Endothelial cell (in vitro differentiated cells): ENCODE data around the gene CDKN3. TPM values are rescaled to one million over a fixed set of nuclear protein-coding genes. Genes with fewer than 3 reads are reported as not detected.
"Not testable (repeated sequence)": the region's sequence is repeated elsewhere in the genome, so short reads cannot be mapped to it uniquely, and the experiment has no call there.

Experiments used
- DNase-seq: peaks from one replicate; pipeline ENCODE4 v3.0.0; 2021; ENCODE audit warnings: low spot score
- H3K27ac Mint-ChIP-seq: one replicate; pipeline ENCODE4 v1.8.0; 2021; ENCODE audit warnings: mixed read lengths, inconsistent platforms; ENCODE audit not compliant: unreplicated experiment
- H3K27me3 Mint-ChIP-seq: one replicate; pipeline ENCODE4 v1.8.0; 2021; ENCODE audit warnings: mild to moderate bottlenecking, moderate library complexity, mixed read lengths, inconsistent platforms; ENCODE audit not compliant: unreplicated experiment
- H3K36me3 Mint-ChIP-seq: one replicate; pipeline ENCODE4 v1.8.0; 2021; ENCODE audit warnings: mild to moderate bottlenecking, low read depth, mixed read lengths, inconsistent platforms; ENCODE audit not compliant: unreplicated experiment
- H3K4me1 Mint-ChIP-seq: one replicate; pipeline ENCODE4 v1.8.0; 2021; ENCODE audit warnings: mild to moderate bottlenecking, mixed read lengths, inconsistent platforms; ENCODE audit not compliant: unreplicated experiment
- H3K4me3 Mint-ChIP-seq: one replicate; pipeline ENCODE4 v1.8.0; 2021; ENCODE audit warnings: mild to moderate bottlenecking, mixed read lengths, inconsistent platforms; ENCODE audit not compliant: unreplicated experiment
- H3K9me3 Mint-ChIP-seq: one replicate; pipeline ENCODE4 v1.8.0; 2021; ENCODE audit warnings: mixed read lengths, inconsistent platforms; ENCODE audit not compliant: unreplicated experiment
- CTCF ChIP-seq: fragments of 200-600 bp; sonication (generic); IDR thresholded peaks from one replicate; pipeline ENCODE4 v1.5.0; 2021; ENCODE audit warnings: antibody characterized with exemption; ENCODE audit not compliant: unreplicated experiment
- total RNA-seq: library from RNA; stranded (reverse); fragmentation: NEBNext Ultra II Directional; extraction: Animal tissue kit (Norgen Biotek cat#: 25700); gene quantifications from one replicate; pipeline ENCODE4 v1.2.1, GENCODE V29; 2021; ENCODE audit not compliant: unreplicated experiment

Gene CDKN3
- total RNA-seq, 1 donor from 2014 or later = 12.2 TPM

- no peaks in the 10 kb centered on the region for H3K36me3 Mint-ChIP-seq
- H3K9me3 Mint-ChIP-seq = no peaks in the 10 kb centered on the region
- no peaks in the 10 kb centered on the region for H3K4me1 Mint-ChIP-seq
- H3K27ac Mint-ChIP-seq = no peak overlapping the region
- no peaks in the 10 kb centered on the region for H3K27me3 Mint-ChIP-seq
- H3K4me3 Mint-ChIP-seq = no peak overlapping the region
- TF ChIP-seq CTCF = no peak
- DNase-seq = no peak
These were observed 54.4 kb downstream of the CDKN3 start for GRCh38 chr14:54451121-54451601.

GRCh38 chr14:54451961-54452360 is 55.2 kb downstream of the CDKN3 start:
- no peak for TF ChIP-seq CTCF
- Mint-ChIP-seq H3K27me3 (no peaks in the 10 kb centered on the region), H3K4me3 (no peak overlapping the region), H3K9me3 (no peaks in the 10 kb centered on the region), H3K27ac (no peak overlapping the region), H3K36me3 (no peaks in the 10 kb centered on the region), H3K4me1 (no peaks in the 10 kb centered on the region)
- no peak for DNase-seq

DNA sequence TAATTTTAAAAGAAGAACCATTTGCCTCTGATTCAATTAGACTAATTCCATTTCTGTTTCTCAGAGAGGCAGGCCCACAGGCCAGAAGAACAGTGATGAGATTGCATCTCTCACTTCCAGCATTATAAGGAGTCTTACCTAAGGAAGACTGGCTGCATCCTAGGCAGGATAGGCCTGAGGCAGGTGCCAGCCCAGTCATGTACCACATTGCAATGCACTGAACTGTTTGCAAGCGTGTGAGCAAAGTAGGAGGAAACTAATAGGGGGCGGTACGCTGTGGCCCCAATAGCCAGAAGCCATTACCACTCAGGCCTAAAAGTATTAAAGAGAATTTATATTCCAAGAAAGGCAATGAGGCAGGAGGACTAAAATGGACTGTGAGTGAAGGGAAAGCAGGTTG is 56.4 kb downstream of the CDKN3 start:
- Mint-ChIP-seq H3K27me3 (no peaks in the 10 kb centered on the region), H3K4me1 (no peaks in the 10 kb centered on the region), H3K4me3 (no peak overlapping the region), H3K36me3 (no peaks in the 10 kb centered on the region), H3K27ac (no peak overlapping the region), H3K9me3 (no peaks in the 10 kb centered on the region)
- no peak for DNase-seq
- no peak for TF ChIP-seq CTCF

GRCh38 chr14:54453990-54454389 is 57.2 kb downstream of the CDKN3 start:
- H3K27ac Mint-ChIP-seq, H3K9me3 Mint-ChIP-seq, H3K27me3 Mint-ChIP-seq, DNase-seq, H3K4me1 Mint-ChIP-seq, H3K36me3 Mint-ChIP-seq, H3K4me3 Mint-ChIP-seq: not testable (repeated sequence)

DNA sequence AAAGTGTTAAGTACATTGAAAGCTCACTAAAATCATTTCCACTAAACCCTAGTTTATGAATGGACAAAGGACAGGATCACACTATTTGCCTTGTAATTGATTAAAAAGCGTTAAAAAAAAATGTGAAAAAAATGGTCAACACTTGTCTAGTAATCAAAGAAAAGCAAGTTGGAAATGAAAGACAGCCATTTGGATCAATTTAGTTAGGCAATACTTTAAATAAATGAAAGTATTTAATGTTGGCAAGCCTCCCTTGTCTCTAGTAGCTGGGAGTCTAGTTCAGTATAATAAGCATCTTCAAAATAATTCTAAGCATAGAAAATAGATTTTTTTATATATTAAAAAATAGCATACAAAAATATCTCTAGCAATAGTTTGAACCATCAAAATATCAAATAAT is 58.6 kb downstream of the CDKN3 start:
- H3K27me3 Mint-ChIP-seq = no peaks in the 10 kb centered on the region
- no peak overlapping the region for H3K4me3 Mint-ChIP-seq
- no peaks in the 10 kb centered on the region for H3K4me1 Mint-ChIP-seq
- DNase-seq = no peak
- TF ChIP-seq CTCF = no peak
- peaks cover 4% of the 10 kb centered on the region for H3K36me3 Mint-ChIP-seq
- H3K27ac Mint-ChIP-seq = no peak overlapping the region
- no peaks in the 10 kb centered on the region for H3K9me3 Mint-ChIP-seq

DNA sequence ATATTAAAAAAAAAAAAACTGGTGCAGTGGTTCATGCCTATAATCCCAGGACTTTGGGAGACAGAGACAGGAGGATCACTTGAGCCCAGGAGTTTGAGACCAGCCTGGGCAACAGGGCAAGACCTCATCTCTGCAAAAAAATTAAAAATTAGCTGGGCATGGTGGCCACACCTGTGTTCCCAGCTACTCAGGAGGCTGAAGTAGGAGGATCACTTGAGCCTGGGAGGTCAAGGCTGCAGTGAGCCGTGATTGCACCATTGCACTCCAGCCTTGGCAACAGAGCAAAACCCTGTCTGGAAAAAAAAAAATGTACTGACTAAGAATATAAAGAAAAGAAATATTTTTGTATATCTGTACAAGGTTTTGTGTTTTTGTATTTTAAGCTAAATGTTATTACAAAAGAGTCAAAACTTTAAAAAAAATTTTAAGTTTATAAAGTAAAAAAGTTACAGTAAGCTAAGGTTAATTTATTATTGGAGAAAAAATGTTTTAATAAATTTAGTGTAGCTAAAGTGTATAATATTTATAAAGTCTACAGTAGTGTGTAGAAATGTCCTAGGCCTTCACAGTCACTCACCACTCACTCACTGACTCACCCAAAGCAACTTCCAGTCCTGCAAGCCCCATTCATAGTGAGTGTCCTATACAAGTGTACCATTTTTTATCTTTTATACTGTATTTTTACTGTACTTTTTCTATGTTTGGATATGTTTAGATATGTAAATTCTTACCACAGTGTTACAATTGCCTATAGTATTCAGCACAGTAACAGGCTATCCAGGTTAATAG is 60.2 kb downstream of the CDKN3 start:
- not testable (repeated sequence) for H3K4me3 Mint-ChIP-seq, H3K36me3 Mint-ChIP-seq, H3K27me3 Mint-ChIP-seq, H3K27ac Mint-ChIP-seq, H3K9me3 Mint-ChIP-seq, DNase-seq, H3K4me1 Mint-ChIP-seq
